WTC11 (cell line): Measurements from ENCODE around the gene MRPS34.

Experiments used
- ATF2 ChIP-seq: sonication (generic); formaldehyde crosslinking; IDR thresholded peaks from 2 replicates; pipeline ENCODE4 v1.8.1; 2022; ENCODE audit warnings: low read depth, missing genetic modification reagents, borderline replicate concordance
- ATF3 ChIP-seq: sonication (generic); formaldehyde crosslinking; conservative IDR thresholded peaks from 2 replicates; pipeline ENCODE4 v1.8.1; 2022; ENCODE audit warnings: mild to moderate bottlenecking, missing genetic modification reagents
- CTCF ChIP-seq: fragments of 200-600 bp; IDR thresholded peaks from 2 replicates; pipeline ENCODE4 v1.8.0; 2022; ENCODE audit warnings: antibody characterized with exemption
- MXD4 ChIP-seq: fragments of 250-450 bp; sonication (Bioruptor Pico); IDR thresholded peaks from 2 replicates; pipeline ENCODE4 v1.8.0; 2021; ENCODE audit warnings: mild to moderate bottlenecking, moderate library complexity, borderline replicate concordance
- SP1 ChIP-seq: sonication (generic); formaldehyde crosslinking; conservative IDR thresholded peaks from 2 replicates; pipeline ENCODE4 v1.8.1; 2022; ENCODE audit warnings: missing genetic modification reagents
- TEAD1 ChIP-seq: sonication (generic); formaldehyde crosslinking; IDR thresholded peaks from 2 replicates; pipeline ENCODE4 v1.8.0; 2022; ENCODE audit warnings: mild to moderate bottlenecking, missing genetic modification reagents

DNA sequence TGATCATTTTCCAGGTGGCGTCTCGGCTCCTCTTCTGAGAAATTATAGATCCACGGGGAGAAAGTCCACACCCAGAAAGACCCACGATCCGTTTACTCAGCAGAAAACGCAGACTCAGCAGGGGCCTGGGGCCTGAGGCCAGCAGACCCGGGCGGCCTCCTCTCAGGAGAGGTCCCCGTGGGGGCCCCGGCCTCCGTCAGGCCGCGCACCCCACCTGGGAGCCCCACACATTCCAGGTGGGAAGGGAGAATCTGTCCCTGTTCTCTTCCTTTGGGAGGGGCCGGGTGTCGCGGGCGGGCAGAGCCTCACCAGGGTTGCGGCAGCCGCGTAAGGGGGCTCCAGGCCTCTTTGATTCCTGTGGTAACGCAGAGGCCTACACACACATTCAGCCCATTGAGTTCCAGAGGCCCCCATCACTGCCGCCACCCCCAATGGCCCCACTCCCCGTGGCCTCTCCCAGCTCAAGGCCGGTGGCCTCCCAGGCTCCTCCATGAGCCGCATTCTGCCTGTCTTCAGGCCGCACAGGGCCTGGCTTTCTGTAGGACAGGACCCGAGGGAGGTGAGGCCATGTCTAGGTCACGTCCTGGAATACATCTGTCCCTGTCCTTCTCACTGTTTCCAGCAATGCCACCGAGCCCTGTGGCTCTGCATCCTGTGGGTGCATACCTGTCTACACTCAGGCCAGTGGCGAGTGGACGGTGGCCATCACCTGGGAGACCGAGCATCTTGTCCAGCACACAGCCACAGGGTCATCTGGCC is 22.2 kb upstream of the MRPS34 start:
- TF ChIP-seq MXD4 (CRISPR knock-in tag) (no peak), CTCF (no peak), TEAD1 (CRISPR knock-in tag) (no peak), ATF2 (no peak), SP1 (CRISPR knock-in tag) (no peak), ATF3 (CRISPR knock-in tag) (no peak)
